Measurements from ENCODE around the gene SLC25A41. TPM values are rescaled to one million over a fixed set of nuclear protein-coding genes. Genes with fewer than 3 reads are reported as not detected.

Gene SLC25A41
- total and polyA plus RNA-seq, 9 of the 15 experiments (the other 6 are each of a cell fraction or from before 2014, with no cell fraction given), result 0.08 to 4.2 (median 1.6) TPM

DNA sequence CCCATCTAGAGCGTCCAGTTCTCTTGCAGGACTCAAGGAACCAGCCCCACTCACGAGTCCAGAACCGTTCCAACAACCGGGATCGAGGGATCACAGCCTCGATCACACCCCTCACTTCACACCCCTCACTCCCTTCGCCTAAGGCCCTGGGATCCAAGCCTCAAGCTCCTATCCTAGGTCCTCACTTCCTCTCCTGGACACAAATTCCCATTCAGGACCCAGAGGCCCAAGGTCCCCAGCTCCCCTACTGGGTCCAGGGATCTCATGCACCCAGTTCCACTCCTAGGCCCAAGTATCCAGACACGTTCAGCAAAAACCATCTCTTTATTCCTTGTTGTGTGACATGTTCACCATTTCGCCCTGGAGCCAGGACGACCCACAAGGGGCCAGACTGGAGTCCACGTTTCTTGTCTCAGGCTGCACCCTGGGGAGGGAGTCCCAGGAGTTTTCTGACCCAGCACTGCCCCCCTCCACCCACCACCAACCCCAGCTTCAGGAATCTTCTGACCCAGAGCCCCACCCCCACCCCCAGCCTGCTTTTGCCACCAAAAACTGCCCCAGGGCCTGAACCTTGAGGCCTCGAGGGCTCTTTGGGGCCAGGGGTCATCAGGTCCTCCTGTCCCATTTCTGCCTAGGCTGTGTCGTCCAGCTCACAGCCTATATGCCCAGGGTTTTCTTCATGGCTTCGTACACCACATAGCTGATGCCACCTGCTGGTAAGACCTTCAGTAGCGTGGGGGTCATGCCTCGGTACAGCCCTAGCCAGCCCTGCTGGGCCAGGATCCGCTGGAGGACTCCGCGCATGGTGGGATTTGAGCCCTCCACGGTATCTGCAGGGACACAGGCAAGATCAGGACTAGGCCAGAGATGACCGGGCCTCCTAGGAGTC, 7.6 kb downstream of the SLC25A41 start:
- Histone ChIP-seq H3K79me2 (ENCODE audit: control insufficient read depth, insufficient read depth, low read length) (peaks cover 51% of the 10 kb centered on the region), H3K4me1 (replicated peaks in 1 of 2; ENCODE audit: control insufficient read depth in 2 of 2, insufficient read depth in 2 of 2, low read length in 2 of 2) (peaks cover 17 to 43% of the 10 kb centered on the region in 2 experiments), H3K9me3 (replicated peaks; ENCODE audit: control insufficient read depth, insufficient read depth, low read depth, low read length) (no peaks in the 10 kb centered on the region), H3K27me3 (ENCODE audit: control insufficient read depth in 2 of 2, insufficient read depth in 2 of 2, low read length in 2 of 2) (no peaks in the 10 kb centered on the region), H3K4me2 (ENCODE audit: insufficient read depth, low read length) (peak overlapping the region; percentile 53), H4K20me1 (replicated peaks; ENCODE audit: control insufficient read depth, insufficient read depth, low read length) (peaks cover 31% of the 10 kb centered on the region), H3K27ac (ENCODE audit: extremely low read depth, low read depth, low read length) (peak overlapping the region; percentile 78), H3K9me1 (ENCODE audit: control insufficient read depth, insufficient read depth, low read length) (peaks cover 14% of the 10 kb centered on the region), H2AFZ (ENCODE audit: low read depth, low read length) (peak overlapping the region; percentile 81), H3K4me3 (no peak overlapping the region), H3K36me3 (ENCODE audit: control insufficient read depth, insufficient read depth, low read length) (peaks cover 24% of the 10 kb centered on the region), H3K9ac (ENCODE audit: insufficient read depth in 1 of 2, low read depth in 2 of 2, low read length in 2 of 2) (peak overlapping the region; percentile 47 to 87)
- intact Hi-C loops (cut with micrococcal nuclease), result loop anchor here (10.0 kb wide), 2 partner anchors 111 to 261 kb away; no protein-coding TSS in a partner anchor
- FAIRE-seq (peak; percentile 58), ATAC-seq (no peak), DNase-seq (ENCODE audit: extremely low read depth in 1 of 4, low spot score in 3 of 4) (peak in 1 of 4 experiments; percentile 46)
- ChIA-PET CTCF (ENCODE audit: low intra/inter-chr PET ratio) (no interaction called here), POLR2A (interaction anchor here (0.6 to 1.7 kb wide), 6 partner anchors 12 to 652 kb away, joined by 3 to 11 read pairs (median 4); partner anchors contain the start of genes ALKBH7 and TNFSF9)
- BruUV-seq (replicated peaks), result TSS peak; percentile 74
- WGBS (ENCODE audit: insufficient coverage, low coverage, missing lambda C conversion rate), result 87% methylated on average over 14 of the region's 21 CpGs
- in situ Hi-C loops (cut with MboI), result no loop called here
- TF ChIP-seq CHD4 (IDR thresholded peaks at IDR 0.05; ENCODE audit: insufficient read depth, insufficient replicate concordance, low read depth, low read length, poor library complexity, severe bottlenecking), result no peak
- TF ChIP-seq CEBPZ (IDR thresholded peaks at IDR 0.05; ENCODE audit: borderline replicate concordance, low read depth, low read length), result no peak
- no peak for TF ChIP-seq NELFE (IDR thresholded peaks at IDR 0.05; ENCODE audit: insufficient read depth, insufficient read length)
- TF ChIP-seq, protein P1, sequence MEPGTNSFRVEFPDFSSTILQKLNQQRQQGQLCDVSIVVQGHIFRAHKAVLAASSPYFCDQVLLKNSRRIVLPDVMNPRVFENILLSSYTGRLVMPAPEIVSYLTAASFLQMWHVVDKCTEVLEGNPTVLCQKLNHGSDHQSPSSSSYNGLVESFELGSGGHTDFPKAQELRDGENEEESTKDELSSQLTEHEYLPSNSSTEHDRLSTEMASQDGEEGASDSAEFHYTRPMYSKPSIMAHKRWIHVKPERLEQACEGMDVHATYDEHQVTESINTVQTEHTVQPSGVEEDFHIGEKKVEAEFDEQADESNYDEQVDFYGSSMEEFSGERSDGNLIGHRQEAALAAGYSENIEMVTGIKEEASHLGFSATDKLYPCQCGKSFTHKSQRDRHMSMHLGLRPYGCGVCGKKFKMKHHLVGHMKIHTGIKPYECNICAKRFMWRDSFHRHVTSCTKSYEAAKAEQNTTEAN (CRISPR knock-in tag; IDR thresholded peaks at IDR 0.05), result no peak
- TF ChIP-seq NFIC (IDR thresholded peaks at IDR 0.05), result 0 out of 2 replicates have a peak, but pooled peaks have one; percentile 2
- TF ChIP-seq, protein P2, sequence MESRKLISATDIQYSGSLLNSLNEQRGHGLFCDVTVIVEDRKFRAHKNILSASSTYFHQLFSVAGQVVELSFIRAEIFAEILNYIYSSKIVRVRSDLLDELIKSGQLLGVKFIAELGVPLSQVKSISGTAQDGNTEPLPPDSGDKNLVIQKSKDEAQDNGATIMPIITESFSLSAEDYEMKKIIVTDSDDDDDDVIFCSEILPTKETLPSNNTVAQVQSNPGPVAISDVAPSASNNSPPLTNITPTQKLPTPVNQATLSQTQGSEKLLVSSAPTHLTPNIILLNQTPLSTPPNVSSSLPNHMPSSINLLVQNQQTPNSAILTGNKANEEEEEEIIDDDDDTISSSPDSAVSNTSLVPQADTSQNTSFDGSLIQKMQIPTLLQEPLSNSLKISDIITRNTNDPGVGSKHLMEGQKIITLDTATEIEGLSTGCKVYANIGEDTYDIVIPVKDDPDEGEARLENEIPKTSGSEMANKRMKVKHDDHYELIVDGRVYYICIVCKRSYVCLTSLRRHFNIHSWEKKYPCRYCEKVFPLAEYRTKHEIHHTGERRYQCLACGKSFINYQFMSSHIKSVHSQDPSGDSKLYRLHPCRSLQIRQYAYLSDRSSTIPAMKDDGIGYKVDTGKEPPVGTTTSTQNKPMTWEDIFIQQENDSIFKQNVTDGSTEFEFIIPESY (CRISPR knock-in tag; IDR thresholded peaks at IDR 0.05), result peak; percentile 56
- TF ChIP-seq SRSF9 (IDR thresholded peaks at IDR 0.05; ENCODE audit: borderline replicate concordance, low read depth, low read length), result no peak
- peak; percentile 53; the same call in 1 of the 2 replicates for TF ChIP-seq HSF4 (CRISPR knock-in tag; IDR thresholded peaks at IDR 0.05; ENCODE audit: borderline replicate concordance)
- no peak for TF ChIP-seq SAP30 (IDR thresholded peaks at IDR 0.05; ENCODE audit: borderline replicate concordance, insufficient read depth, low read depth, low read length, poor library complexity, severe bottlenecking)
- TF ChIP-seq YBX1 (IDR thresholded peaks at IDR 0.05), result no peak
- no peak for TF ChIP-seq ZKSCAN8 (CRISPR knock-in tag; IDR thresholded peaks at IDR 0.05)
- TF ChIP-seq NR2F6 (CRISPR knock-in tag; IDR thresholded peaks at IDR 0.05), result no peak
- TF ChIP-seq MAZ (CRISPR knock-in tag; conservative IDR thresholded peaks at IDR 0.05 in 1 of 2, IDR thresholded peaks at IDR 0.05 in 1 of 2), result 0 out of 4 replicates have a peak, but pooled peaks of 1 of the 2 experiments have one; percentile 33
